Measurements from ENCODE around the gene CACNA1G. TPM values are rescaled to one million over a fixed set of nuclear protein-coding genes. Genes with fewer than 3 reads are reported as not detected.
A peak's percentile ranks its signal among the peaks of the same experiment; 100 is the strongest.

The CACNA1G gene
- total RNA-seq, 6 experiments from 2014 or later, result not detected

- intact Hi-C loops (cut with DNase I), result loop anchor here in 1 of 2 donors (2.0 kb wide), 1 partner anchor 62 kb away; no protein-coding TSS in a partner anchor
- 86% methylated on average over 3 of the region's 5 CpGs for WGBS (ENCODE audit: insufficient coverage, low coverage, low lambda C conversion rate, missing lambda C conversion rate)
- Histone ChIP-seq H3K9me3 (no peaks in the 10 kb centered on the region), H3K4me1 (peaks cover 0 to 31% (median 12%) of the 10 kb centered on the region in 4 donors), H3K27me3 (no peaks in the 10 kb centered on the region), H3K4me3 (no peak overlapping the region), H3K36me3 (no peaks in the 10 kb centered on the region), H3K27ac (no peak overlapping the region)
- no peak for ATAC-seq
- no peak for TF ChIP-seq POLR2A (IDR thresholded peaks at IDR 0.05)
- no peak for TF ChIP-seq CTCF (IDR thresholded peaks at IDR 0.05)
- peak in 1 of 3 donors; percentile 2 for DNase-seq
Observed at GRCh38 chr17:50632637-50633036, 72.1 kb downstream of the CACNA1G start.

GRCh38 chr17:50633683-50634082 lies 73.2 kb downstream of the CACNA1G start:
- 95% methylated on average over 8 of the region's 9 CpGs for WGBS (ENCODE audit: insufficient coverage, low coverage, low lambda C conversion rate, missing lambda C conversion rate)
- Histone ChIP-seq H3K4me1 (peaks cover 0 to 33% (median 15%) of the 10 kb centered on the region in 4 donors), H3K4me3 (no peak overlapping the region), H3K27ac (no peak overlapping the region), H3K36me3 (no peaks in the 10 kb centered on the region), H3K9me3 (no peaks in the 10 kb centered on the region), H3K27me3 (no peaks in the 10 kb centered on the region)
- no peak for ATAC-seq
- no peak for TF ChIP-seq CTCF (IDR thresholded peaks at IDR 0.05)
- no peak for TF ChIP-seq POLR2A (IDR thresholded peaks at IDR 0.05)
- DNase-seq, result peak in 2 of 3 donors; percentile 9 to 44
- intact Hi-C loops (cut with DNase I), result loop anchor here in 1 of 2 donors (2.0 kb wide), 1 partner anchor 61 kb away; no protein-coding TSS in a partner anchor

GRCh38 chr17:50634224-50634914 lies 73.9 kb downstream of the CACNA1G start, which contains the start of gene ABCC3:
ABCC3 (plus strand) TSS chr17:50634881; CDS start chr17:50634937, 56 bp downstream.
- Histone ChIP-seq H3K4me3 (peak within 1 kb of the TSS; percentile 79 to 88 (median 88)), H3K27me3 (no peaks in the 10 kb centered on the region), H3K27ac (peak within 1 kb of the TSS; percentile 63 to 86 (median 81)), H3K9me3 (no peaks in the 10 kb centered on the region), H3K4me1 (peaks cover 0 to 40% (median 20%) of the 10 kb centered on the region in 4 donors), H3K36me3 (no peaks in the 10 kb centered on the region)
- WGBS (ENCODE audit: insufficient coverage, low coverage, low lambda C conversion rate, missing lambda C conversion rate), result 7% methylated on average over 22 of the region's 48 CpGs
- intact Hi-C loops (cut with DNase I), result no loop called here
- DNase-seq (peak; percentile 82 to 91 (median 87)), ATAC-seq (peak; percentile 35 to 69 (median 63))
- TF ChIP-seq CTCF (IDR thresholded peaks at IDR 0.05), result no peak
- TF ChIP-seq POLR2A (IDR thresholded peaks at IDR 0.05), result peak; percentile 98

- H3K4me1 ChIP-seq, result peaks cover under 1 to 47% (median 24%) of the 10 kb centered on the region in 4 donors
- H3K36me3 ChIP-seq, result no peaks in the 10 kb centered on the region
- H3K4me3 ChIP-seq, result peak overlapping the region; percentile 79 to 88 (median 88)
- 17% methylated on average over 3 of the region's 52 CpGs for WGBS (ENCODE audit: insufficient coverage, low coverage, low lambda C conversion rate, missing lambda C conversion rate)
- H3K27ac ChIP-seq, result peak overlapping the region; percentile 63 to 86 (median 81)
- ATAC-seq (peak in 2 of 4 donors; percentile 6 to 10), DNase-seq (peak in 2 of 3 donors; percentile 26 to 59)
- TF ChIP-seq POLR2A (IDR thresholded peaks at IDR 0.05), result peak; percentile 51
- TF ChIP-seq CTCF (IDR thresholded peaks at IDR 0.05), result no peak
- intact Hi-C loops (cut with DNase I), result loop anchor here in 1 of 2 donors (5.0 kb wide), 1 partner anchor 47 kb away; no protein-coding TSS in a partner anchor
- no peaks in the 10 kb centered on the region for H3K9me3 ChIP-seq
- H3K27me3 ChIP-seq, result no peaks in the 10 kb centered on the region
Observed at GRCh38 chr17:50634915-50635731, 74.6 kb downstream of the CACNA1G start.

Data from right lobe of liver (tissue), 6 donors.